ENCODE results near the gene GGA1.

DNA sequence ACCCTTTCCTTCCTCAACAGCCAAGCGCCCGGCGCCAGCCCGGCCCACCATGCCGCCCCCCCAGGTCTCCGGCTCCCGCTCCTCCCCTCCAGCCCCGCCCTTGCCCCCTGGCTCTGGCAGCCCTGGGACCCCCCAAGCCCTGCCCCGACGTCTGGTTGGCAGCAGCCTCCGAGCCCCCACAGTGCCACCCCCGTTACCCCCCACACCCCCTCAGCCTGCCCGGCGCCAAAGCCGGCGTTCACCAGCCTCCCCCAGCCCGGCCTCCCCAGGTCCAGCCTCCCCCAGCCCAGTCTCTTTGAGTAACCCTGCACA lies 46.6 kb downstream of the GGA1 start:
- TF ChIP-seq, protein P1, sequence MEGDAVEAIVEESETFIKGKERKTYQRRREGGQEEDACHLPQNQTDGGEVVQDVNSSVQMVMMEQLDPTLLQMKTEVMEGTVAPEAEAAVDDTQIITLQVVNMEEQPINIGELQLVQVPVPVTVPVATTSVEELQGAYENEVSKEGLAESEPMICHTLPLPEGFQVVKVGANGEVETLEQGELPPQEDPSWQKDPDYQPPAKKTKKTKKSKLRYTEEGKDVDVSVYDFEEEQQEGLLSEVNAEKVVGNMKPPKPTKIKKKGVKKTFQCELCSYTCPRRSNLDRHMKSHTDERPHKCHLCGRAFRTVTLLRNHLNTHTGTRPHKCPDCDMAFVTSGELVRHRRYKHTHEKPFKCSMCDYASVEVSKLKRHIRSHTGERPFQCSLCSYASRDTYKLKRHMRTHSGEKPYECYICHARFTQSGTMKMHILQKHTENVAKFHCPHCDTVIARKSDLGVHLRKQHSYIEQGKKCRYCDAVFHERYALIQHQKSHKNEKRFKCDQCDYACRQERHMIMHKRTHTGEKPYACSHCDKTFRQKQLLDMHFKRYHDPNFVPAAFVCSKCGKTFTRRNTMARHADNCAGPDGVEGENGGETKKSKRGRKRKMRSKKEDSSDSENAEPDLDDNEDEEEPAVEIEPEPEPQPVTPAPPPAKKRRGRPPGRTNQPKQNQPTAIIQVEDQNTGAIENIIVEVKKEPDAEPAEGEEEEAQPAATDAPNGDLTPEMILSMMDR (IDR thresholded peaks at IDR 0.05 in 8 of 11, conservative IDR thresholded peaks at IDR 0.05 in 3 of 11): no peak
- no peak for TF ChIP-seq POLR2A (IDR thresholded peaks at IDR 0.05)
- TF ChIP-seq POLR2AphosphoS5 (IDR thresholded peaks at IDR 0.05): no peak

Data from spleen (tissue), 7 donors.